Coronary artery (tissue), 2 donors: ENCODE measurements around the gene ZNF619.

Experiments used
- DNase-seq: peaks from one replicate; pipeline ENCODE4 v3.0.0-alpha.2; 2017; ENCODE audit warnings: low spot score
- H3K27ac ChIP-seq, 2 donors: fragments of 200-600 bp; sonication (generic); one replicate each; pipeline ENCODE4 v1.5.1; 2016 to 2019
- H3K4me3 ChIP-seq: fragments of 200-600 bp; sonication (generic); 2 replicates; pipeline ENCODE4 v1.5.1; 2016; ENCODE audit warnings: mild to moderate bottlenecking, moderate library complexity
- CTCF ChIP-seq: fragments of 200-600 bp; sonication (generic); IDR thresholded peaks from one replicate; pipeline ENCODE4 v1.5.1; 2019; ENCODE audit warnings: antibody characterized with exemption

Gene ZNF619

GRCh38 chr3:40476478-40477470 is at the start of gene ZNF619:
ZNF619 (plus strand) TSS chr3:40477122; CDS start chr3:40477980, 858 bp downstream.
- peak within 1 kb of the TSS; percentile 65 to 73 for H3K27ac ChIP-seq
- no peak for TF ChIP-seq CTCF

GRCh38 chr3:40432793-40433192 is 44.1 kb upstream of the ZNF619 start:
- no peak for DNase-seq
- Histone ChIP-seq H3K4me3 (no peak overlapping the region), H3K27ac (no peak overlapping the region)
- TF ChIP-seq CTCF = no peak

More at GRCh38 chr3:40476478-40477470, at the start of gene ZNF619:
- DNase-seq = peak; percentile 84
- H3K4me3 ChIP-seq = peak within 1 kb of the TSS; percentile 79

- Histone ChIP-seq H3K27ac (no peak overlapping the region), H3K4me3 (no peak overlapping the region)
- DNase-seq = no peak
- TF ChIP-seq CTCF = no peak
These were observed 39.0 kb upstream of the ZNF619 start for GRCh38 chr3:40437889-40438288.

GRCh38 chr3:40445062-40445461 is 31.9 kb upstream of the ZNF619 start:
- DNase-seq = no peak
- H3K4me3 ChIP-seq = no peak overlapping the region
- no peak for TF ChIP-seq CTCF
- H3K27ac ChIP-seq = no peak overlapping the region

- no peak overlapping the region for H3K27ac ChIP-seq
- DNase-seq = no peak
- TF ChIP-seq CTCF = no peak
- no peak overlapping the region for H3K4me3 ChIP-seq
These were observed 31.0 kb upstream of the ZNF619 start for GRCh38 chr3:40445880-40446279.

- no peak for DNase-seq
- Histone ChIP-seq H3K27ac (no peak overlapping the region), H3K4me3 (no peak overlapping the region)
- TF ChIP-seq CTCF = no peak
These were observed 26.5 kb upstream of the ZNF619 start for GRCh38 chr3:40450438-40450837.

GRCh38 chr3:40451551-40451950 is 25.4 kb upstream of the ZNF619 start:
- TF ChIP-seq CTCF = no peak
- no peak for DNase-seq
- Histone ChIP-seq H3K27ac (no peak overlapping the region), H3K4me3 (no peak overlapping the region)
